H9 (cell line): ENCODE data around the gene EFHD2. TPM values are rescaled to one million over a fixed set of nuclear protein-coding genes. Genes with fewer than 3 reads are reported as not detected.

Experiments used
- DNase-seq: peaks from one replicate; pipeline ENCODE4 v3.0.0-alpha.2; 2017
- H2AFZ ChIP-seq: one replicate; pipeline ENCODE4 v1.6.1; 2013; ENCODE audit warnings: mild to moderate bottlenecking, low read length, control low read depth, moderate library complexity
- H2AK5ac ChIP-seq: 2 replicates; pipeline ENCODE4 v1.6.1; 2013; ENCODE audit warnings: low read length, control low read depth, mixed read lengths; ENCODE audit not compliant: insufficient read length
- H2BK120ac ChIP-seq: one replicate; pipeline ENCODE4 v1.6.1; 2013; ENCODE audit warnings: low read depth, mild to moderate bottlenecking, low read length, control low read depth, inconsistent platforms; ENCODE audit not compliant: poor library complexity, severe bottlenecking
- H2BK12ac ChIP-seq: 2 replicates; pipeline ENCODE4 v1.6.1; 2013; ENCODE audit warnings: low read length, control low read depth, mixed read lengths, low read depth; ENCODE audit not compliant: insufficient read length
- H2BK15ac ChIP-seq: 2 replicates; pipeline ENCODE4 v1.6.1; 2013; ENCODE audit warnings: low read depth, low read length, control low read depth
- H2BK20ac ChIP-seq: one replicate; pipeline ENCODE4 v1.6.1; 2013; ENCODE audit warnings: low read depth, mild to moderate bottlenecking, low read length, control low read depth, inconsistent platforms; ENCODE audit not compliant: poor library complexity, severe bottlenecking
- H2BK5ac ChIP-seq: 2 replicates; pipeline ENCODE4 v1.6.1; 2013; ENCODE audit warnings: low read length, control low read depth, mixed read lengths; ENCODE audit not compliant: insufficient read length
- H3K14ac ChIP-seq: 2 replicates; pipeline ENCODE4 v1.6.1; 2013; ENCODE audit warnings: low read length, control low read depth; ENCODE audit not compliant: insufficient read depth
- H3K18ac ChIP-seq: 2 replicates; pipeline ENCODE4 v1.6.1; 2013; ENCODE audit warnings: low read depth, mild to moderate bottlenecking, mixed read lengths, low read length, control low read depth; ENCODE audit not compliant: insufficient read length
- H3K23ac ChIP-seq: 2 replicates; pipeline ENCODE4 v1.6.1; 2013; ENCODE audit warnings: low read length, control low read depth, mixed read lengths, low read depth; ENCODE audit not compliant: insufficient read length
- H3K23me2 ChIP-seq: 2 replicates; pipeline ENCODE4 v1.6.1; 2013; ENCODE audit warnings: low read depth, mild to moderate bottlenecking, mixed read lengths, low read length, control low read depth; ENCODE audit not compliant: insufficient read length, poor library complexity, severe bottlenecking
- H3K27ac ChIP-seq: 2 replicates; pipeline ENCODE4 v1.5.1; 2013; ENCODE audit warnings: low read length, control low read depth, mixed read lengths, low read depth; ENCODE audit not compliant: insufficient read length
- H3K27me3 ChIP-seq: 2 replicates; pipeline ENCODE4 v1.6.1; 2013; ENCODE audit warnings: low read length, control low read depth, inconsistent platforms; ENCODE audit not compliant: insufficient read depth
- H3K4ac ChIP-seq: 2 replicates; pipeline ENCODE4 v1.6.1; 2013; ENCODE audit warnings: low read depth, mild to moderate bottlenecking, control low read depth, inconsistent platforms, low read length, moderate library complexity
- H3K4me1 ChIP-seq: 2 replicates; pipeline ENCODE4 v1.6.1; 2013; ENCODE audit warnings: low read length, control low read depth, inconsistent platforms; ENCODE audit not compliant: insufficient read depth
- H3K4me2 ChIP-seq: 2 replicates; pipeline ENCODE4 v1.6.1; 2013; ENCODE audit warnings: low read length, control low read depth, mixed read lengths; ENCODE audit not compliant: insufficient read length, insufficient read depth
- H3K56ac ChIP-seq: 2 replicates; pipeline ENCODE4 v1.6.1; 2013; ENCODE audit warnings: low read depth, mild to moderate bottlenecking, mixed read lengths, low read length, control low read depth; ENCODE audit not compliant: insufficient read length
- H3K79me1 ChIP-seq: 2 replicates; pipeline ENCODE4 v1.6.1; 2013; ENCODE audit warnings: low read depth, mild to moderate bottlenecking, moderate library complexity, low read length, control low read depth, inconsistent platforms; ENCODE audit not compliant: insufficient read depth, poor library complexity, severe bottlenecking
- H3K79me2 ChIP-seq: 2 replicates; pipeline ENCODE4 v1.6.1; 2013; ENCODE audit warnings: low read length, control low read depth, inconsistent platforms; ENCODE audit not compliant: insufficient read depth
- H3K9ac ChIP-seq: 2 replicates; pipeline ENCODE4 v1.6.1; 2013; ENCODE audit warnings: low read length, control low read depth, mixed read lengths; ENCODE audit not compliant: insufficient read length; ENCODE audit errors: extremely low read depth
- H3K9me3 ChIP-seq: one replicate; pipeline ENCODE4 v1.6.1; 2013; ENCODE audit warnings: low read depth, low read length, inconsistent platforms; ENCODE audit not compliant: control insufficient read depth
- H3T11ph ChIP-seq: one replicate; pipeline ENCODE4 v1.6.1; 2013; ENCODE audit warnings: mild to moderate bottlenecking, low read length, control low read depth, inconsistent platforms
- H4K20me1 ChIP-seq: one replicate; pipeline ENCODE4 v1.6.1; 2013; ENCODE audit not compliant: control insufficient read depth, insufficient read length, insufficient read depth
- H4K5ac ChIP-seq: 2 replicates; pipeline ENCODE4 v1.6.1; 2013; ENCODE audit warnings: low read depth, mild to moderate bottlenecking, mixed read lengths, low read length, control low read depth; ENCODE audit not compliant: insufficient read length
- H4K8ac ChIP-seq: replicated peaks from 2 replicates; pipeline ENCODE4 v1.6.1; 2013; ENCODE audit warnings: low read length, control low read depth, mixed read lengths, low read depth; ENCODE audit not compliant: insufficient read length
- H4K91ac ChIP-seq: 2 replicates; pipeline ENCODE4 v1.6.1; 2013; ENCODE audit warnings: low read depth, mild to moderate bottlenecking, moderate library complexity, mixed read lengths, low read length, control low read depth; ENCODE audit not compliant: insufficient read length
- H3K27ac Mint-ChIP-seq, 3 experiments: 2 replicates in 2 of 3; 3 replicates in 1 of 3; pipeline ENCODE4 v1.8.0; 2020 to 2021; ENCODE audit warnings: mixed read lengths in 3 of 3, mild to moderate bottlenecking in 1 of 3, moderate library complexity in 1 of 3
- H3K27me3 Mint-ChIP-seq: 2 replicates; pipeline ENCODE4 v1.8.0; 2021; ENCODE audit warnings: low read depth, mild to moderate bottlenecking, moderate library complexity, mixed read lengths
- H3K36me3 Mint-ChIP-seq, 3 experiments: 2 replicates in 2 of 3; 3 replicates in 1 of 3; pipeline ENCODE4 v1.8.0; 2020 to 2021; ENCODE audit warnings: low read depth in 3 of 3, mixed read lengths in 3 of 3; ENCODE audit not compliant: insufficient read depth in 1 of 3
- H3K4me1 Mint-ChIP-seq, 2 experiments: 2 replicates each; pipeline ENCODE4 v1.8.0; 2020; ENCODE audit warnings: mixed read lengths in 2 of 2
- H3K4me3 Mint-ChIP-seq, 2 experiments: 2 replicates in 1 of 2; 3 replicates in 1 of 2; pipeline ENCODE4 v1.8.0; 2020 to 2021; ENCODE audit warnings: mild to moderate bottlenecking in 2 of 2, mixed read lengths in 2 of 2, moderate library complexity in 1 of 2
- H3K9me3 Mint-ChIP-seq, 2 experiments: 2 replicates in 1 of 2; 3 replicates in 1 of 2; pipeline ENCODE4 v1.8.0; 2020; ENCODE audit warnings: mild to moderate bottlenecking in 2 of 2, mixed read lengths in 2 of 2, moderate library complexity in 1 of 2
- WGBS: extraction: QIAGEN DNeasy Blood & Tissue Kit; methylation state at CpG from one replicate; pipeline ENCODE4 v1.1.7; 2013; ENCODE audit warnings: missing lambda C conversion rate, low lambda C conversion rate, mixed read lengths; ENCODE audit not compliant: insufficient read length; ENCODE audit errors: extremely low coverage; 5-methylcytosine and 5-hydroxymethylcytosine counted together
- total RNA-seq: library from RNA; stranded (reverse); gene quantifications from 2 replicates; pipeline ENCODE4 v1.2.1, GENCODE V29; 2021
- TF ChIP-seq, protein P1 (sequence below): fragments of 200-600 bp; sonication (generic); conservative IDR thresholded peaks from 3 replicates; pipeline ENCODE4 v1.8.0; 2021; ENCODE audit warnings: antibody characterized with exemption, mild to moderate bottlenecking

EFHD2 gene
- total RNA-seq, 1 experiment from 2014 or later: 16.5 TPM

- peaks cover 7 to 8% of the 10 kb centered on the region in 2 experiments for H3K9me3 Mint-ChIP-seq
- H3K27ac Mint-ChIP-seq: no peak overlapping the region
- H3K27me3 ChIP-seq: no peaks in the 10 kb centered on the region
- H3K4ac ChIP-seq: no peak overlapping the region
- no peak overlapping the region for H2BK120ac ChIP-seq
- H3K56ac ChIP-seq: no peak overlapping the region
- no peak overlapping the region for H3K9ac ChIP-seq
- no peaks in the 10 kb centered on the region for H3K79me2 ChIP-seq
- no peak overlapping the region for H2BK20ac ChIP-seq
- no peak overlapping the region for H3T11ph ChIP-seq
- peaks cover 8 to 12% of the 10 kb centered on the region in 2 experiments for H3K4me1 Mint-ChIP-seq
- WGBS: no CpG with 5 or more reads among the region's 8 CpGs
- H3K27me3 Mint-ChIP-seq: peaks cover 2% of the 10 kb centered on the region; the same call in 1 of the 2 replicates
- TF ChIP-seq, protein P1, sequence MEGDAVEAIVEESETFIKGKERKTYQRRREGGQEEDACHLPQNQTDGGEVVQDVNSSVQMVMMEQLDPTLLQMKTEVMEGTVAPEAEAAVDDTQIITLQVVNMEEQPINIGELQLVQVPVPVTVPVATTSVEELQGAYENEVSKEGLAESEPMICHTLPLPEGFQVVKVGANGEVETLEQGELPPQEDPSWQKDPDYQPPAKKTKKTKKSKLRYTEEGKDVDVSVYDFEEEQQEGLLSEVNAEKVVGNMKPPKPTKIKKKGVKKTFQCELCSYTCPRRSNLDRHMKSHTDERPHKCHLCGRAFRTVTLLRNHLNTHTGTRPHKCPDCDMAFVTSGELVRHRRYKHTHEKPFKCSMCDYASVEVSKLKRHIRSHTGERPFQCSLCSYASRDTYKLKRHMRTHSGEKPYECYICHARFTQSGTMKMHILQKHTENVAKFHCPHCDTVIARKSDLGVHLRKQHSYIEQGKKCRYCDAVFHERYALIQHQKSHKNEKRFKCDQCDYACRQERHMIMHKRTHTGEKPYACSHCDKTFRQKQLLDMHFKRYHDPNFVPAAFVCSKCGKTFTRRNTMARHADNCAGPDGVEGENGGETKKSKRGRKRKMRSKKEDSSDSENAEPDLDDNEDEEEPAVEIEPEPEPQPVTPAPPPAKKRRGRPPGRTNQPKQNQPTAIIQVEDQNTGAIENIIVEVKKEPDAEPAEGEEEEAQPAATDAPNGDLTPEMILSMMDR: no peak
- H3K4me1 ChIP-seq: no peaks in the 10 kb centered on the region
- no peak overlapping the region for H2BK5ac ChIP-seq
- H2AK5ac ChIP-seq: no peak overlapping the region
- no peaks in the 10 kb centered on the region for H3K23me2 ChIP-seq
- H4K20me1 ChIP-seq: no peaks in the 10 kb centered on the region
- no peaks in the 10 kb centered on the region for H3K9me3 ChIP-seq
- H3K4me3 Mint-ChIP-seq: no peak overlapping the region
- H3K36me3 Mint-ChIP-seq: peaks cover 4 to 16% (median 14%) of the 10 kb centered on the region in 3 experiments; a peak in 6 of 7 replicates
- no peak overlapping the region for H4K5ac ChIP-seq
- no peak overlapping the region for H3K18ac ChIP-seq
- H3K23ac ChIP-seq: no peak overlapping the region
- no peak overlapping the region for H2BK12ac ChIP-seq
- H3K27ac ChIP-seq: no peak overlapping the region
- H2BK15ac ChIP-seq: no peak overlapping the region
- no peak overlapping the region for H3K4me2 ChIP-seq
- H4K91ac ChIP-seq: no peak overlapping the region
- H2AFZ ChIP-seq: no peak overlapping the region
- H3K79me1 ChIP-seq: no peaks in the 10 kb centered on the region
- H3K14ac ChIP-seq: no peak overlapping the region; the same call in 1 of the 2 replicates
- no peak overlapping the region for H4K8ac ChIP-seq
- no peak for DNase-seq
Measured at GRCh38 chr1:15422871-15423270, 13.2 kb downstream of the EFHD2 start.
